ENCODE measurements around the gene LRIG3.

Gene LRIG3

DNA sequence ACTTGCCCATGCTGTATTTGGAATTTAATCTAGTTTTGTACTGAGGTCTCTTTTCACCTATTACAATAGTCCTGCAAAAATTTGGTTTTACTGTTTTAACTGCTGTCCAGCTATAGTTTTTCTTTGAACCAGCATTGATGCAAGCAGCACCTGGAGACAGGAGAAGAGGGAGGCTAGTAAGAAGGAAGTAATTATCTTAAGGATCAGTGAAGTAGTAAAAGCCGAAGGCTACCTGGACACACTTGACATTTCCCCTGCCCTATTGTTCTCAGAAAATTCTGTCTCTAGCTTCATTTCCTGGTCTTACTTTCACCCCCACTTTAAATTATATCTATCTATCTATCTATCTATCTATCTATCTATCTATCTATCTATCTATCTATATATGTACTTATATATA lies 43.5 kb upstream of the LRIG3 start:
- no peaks in the 10 kb centered on the region for H3K36me3 ChIP-seq (ENCODE audit: control insufficient read depth, insufficient read depth, low read length)

GRCh38 chr12:58961906-58962305 lies 41.6 kb upstream of the LRIG3 start:
- no peak overlapping the region for H3K4me3 ChIP-seq (replicated peaks; ENCODE audit: low read depth, low read length)
- no peaks in the 10 kb centered on the region for H3K36me3 ChIP-seq (ENCODE audit: control insufficient read depth, insufficient read depth, low read length)
- no peaks in the 10 kb centered on the region for H3K27me3 ChIP-seq (replicated peaks; ENCODE audit: control insufficient read depth, insufficient read depth, low read length)
- no peak for TF ChIP-seq CTCF (IDR thresholded peaks at IDR 0.05; ENCODE audit: insufficient read depth, low read length, poor library complexity, severe bottlenecking)
- no peak for DNase-seq (ENCODE audit: extremely low read depth, insufficient read length)

More for the DNA sequence above, 43.5 kb upstream of the LRIG3 start:
- DNase-seq (ENCODE audit: extremely low read depth, insufficient read length) = no peak
- H3K27me3 ChIP-seq (replicated peaks; ENCODE audit: control insufficient read depth, insufficient read depth, low read length) = no peaks in the 10 kb centered on the region
- TF ChIP-seq CTCF (IDR thresholded peaks at IDR 0.05; ENCODE audit: insufficient read depth, low read length, poor library complexity, severe bottlenecking) = no peak
- no peak overlapping the region for H3K4me3 ChIP-seq (replicated peaks; ENCODE audit: low read depth, low read length)

GRCh38 chr12:58961166-58961565 lies 40.9 kb upstream of the LRIG3 start:
- no peak for TF ChIP-seq CTCF (IDR thresholded peaks at IDR 0.05; ENCODE audit: insufficient read depth, low read length, poor library complexity, severe bottlenecking)
- no peaks in the 10 kb centered on the region for H3K27me3 ChIP-seq (replicated peaks; ENCODE audit: control insufficient read depth, insufficient read depth, low read length)
- no peaks in the 10 kb centered on the region for H3K36me3 ChIP-seq (ENCODE audit: control insufficient read depth, insufficient read depth, low read length)
- DNase-seq (ENCODE audit: extremely low read depth, insufficient read length) = no peak
- H3K4me3 ChIP-seq (replicated peaks; ENCODE audit: low read depth, low read length) = no peak overlapping the region

DNA sequence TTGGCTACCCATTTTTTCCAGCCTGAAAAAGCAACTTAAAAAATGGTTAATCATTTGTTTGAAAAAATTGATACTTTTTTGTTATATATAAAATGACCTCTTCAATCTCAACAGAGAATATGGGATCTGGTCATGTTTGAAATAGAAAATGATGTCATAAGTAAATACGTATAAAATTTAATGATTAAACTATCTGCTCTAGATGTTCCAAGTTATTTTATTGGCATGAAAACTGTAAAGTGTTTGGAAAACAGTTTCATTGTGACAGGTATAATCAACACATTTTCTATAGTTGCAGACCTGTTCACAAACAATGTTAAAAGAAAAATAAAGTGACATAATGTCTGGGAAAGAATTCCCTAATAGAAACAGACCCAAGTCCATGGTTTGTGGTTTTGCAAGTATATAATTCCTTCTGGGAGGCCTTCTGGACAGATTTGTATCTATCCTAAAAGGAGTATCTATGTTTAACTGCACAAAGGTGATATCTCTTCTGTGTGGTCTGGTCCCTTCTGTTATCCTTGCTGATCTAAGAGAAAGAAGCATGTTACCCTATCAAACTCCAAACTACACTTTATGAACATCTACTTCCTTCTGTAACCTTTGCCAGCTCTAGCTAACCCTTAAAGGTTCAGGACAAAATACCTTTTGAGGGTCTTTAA lies 39.5 kb upstream of the LRIG3 start:
- no peaks in the 10 kb centered on the region for H3K27me3 ChIP-seq (replicated peaks; ENCODE audit: control insufficient read depth, insufficient read depth, low read length)
- TF ChIP-seq CTCF (IDR thresholded peaks at IDR 0.05; ENCODE audit: insufficient read depth, low read length, poor library complexity, severe bottlenecking) = no peak
- no peak for DNase-seq (ENCODE audit: extremely low read depth, insufficient read length)
- H3K36me3 ChIP-seq (ENCODE audit: control insufficient read depth, insufficient read depth, low read length) = no peaks in the 10 kb centered on the region
- no peak overlapping the region for H3K4me3 ChIP-seq (replicated peaks; ENCODE audit: low read depth, low read length)

- no peaks in the 10 kb centered on the region for H3K36me3 ChIP-seq (ENCODE audit: control insufficient read depth, insufficient read depth, low read length)
- no peak for TF ChIP-seq CTCF (IDR thresholded peaks at IDR 0.05; ENCODE audit: insufficient read depth, low read length, poor library complexity, severe bottlenecking)
- no peak overlapping the region for H3K4me3 ChIP-seq (replicated peaks; ENCODE audit: low read depth, low read length)
- DNase-seq (ENCODE audit: extremely low read depth, insufficient read length) = no peak
- no peaks in the 10 kb centered on the region for H3K27me3 ChIP-seq (replicated peaks; ENCODE audit: control insufficient read depth, insufficient read depth, low read length)
These were observed 37.0 kb upstream of the LRIG3 start for GRCh38 chr12:58957298-58957697.

- H3K36me3 ChIP-seq (ENCODE audit: control insufficient read depth, insufficient read depth, low read length) = no peaks in the 10 kb centered on the region
- no peak for TF ChIP-seq CTCF (IDR thresholded peaks at IDR 0.05; ENCODE audit: insufficient read depth, low read length, poor library complexity, severe bottlenecking)
- no peaks in the 10 kb centered on the region for H3K27me3 ChIP-seq (replicated peaks; ENCODE audit: control insufficient read depth, insufficient read depth, low read length)
- DNase-seq (ENCODE audit: extremely low read depth, insufficient read length) = no peak
- no peak overlapping the region for H3K4me3 ChIP-seq (replicated peaks; ENCODE audit: low read depth, low read length)
These were observed 35.5 kb upstream of the LRIG3 start for GRCh38 chr12:58955849-58956248.

Measured in GM06990 (cell line).